GM10248 (cell line): ENCODE measurements around the gene MMAB.

Experiments
- CTCF ChIA-PET: fragments of 300-600 bp; sonication (Branson Sonifier 250); formaldehyde crosslinking; extraction: SDS; loops from one replicate; lab custom pipeline; 2021; ENCODE audit warnings: antibody characterized with exemption; lab: Yijun Ruan, JAX
- POLR2A ChIA-PET: fragments of 350-650 bp; sonication (Branson Sonifier 250); formaldehyde crosslinking; extraction: SDS; loops from one replicate; lab custom pipeline; 2020; ENCODE audit warnings: antibody characterized with exemption; lab: Yijun Ruan, JAX
- DNase-seq: peaks from one replicate; pipeline ENCODE4 v3.0.0; 2012; ENCODE audit errors: extremely low spot score
- TF ChIP-seq, protein P1 (sequence below): IDR thresholded peaks from 2 replicates; pipeline ENCODE4 v1.5.1; 2012; ENCODE audit warnings: mild to moderate bottlenecking, low read depth; ENCODE audit errors: extremely low read depth, missing control alignments, control extremely low read depth

MMAB gene

DNA sequence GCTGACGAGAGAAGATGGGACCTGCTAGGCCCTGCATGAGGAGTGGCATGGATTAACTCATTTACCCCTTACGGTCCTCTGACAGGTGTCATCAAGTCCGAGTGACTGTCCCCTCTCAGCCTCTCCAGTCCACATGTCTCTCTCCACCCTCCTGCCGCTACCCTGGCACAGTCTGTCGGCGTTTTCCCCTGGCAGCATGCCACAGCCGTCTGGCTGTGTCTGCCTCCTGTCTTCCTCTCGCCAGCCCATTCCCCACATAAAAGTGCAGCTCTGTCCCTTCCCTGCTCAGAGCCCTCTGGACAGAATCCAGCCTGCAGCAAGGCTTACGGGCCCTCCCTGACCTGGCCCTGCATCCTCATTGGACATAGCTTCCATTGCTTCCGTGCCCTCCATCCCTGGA, 50.2 kb downstream of the MMAB start:
- ChIA-PET POLR2A (no interaction called here), CTCF (interaction anchor here (0.6 to 2.5 kb wide), 5 partner anchors 12 to 252 kb away, joined by 3 to 8 read pairs (median 3); no protein-coding TSS in a partner anchor)
- TF ChIP-seq, protein P1, sequence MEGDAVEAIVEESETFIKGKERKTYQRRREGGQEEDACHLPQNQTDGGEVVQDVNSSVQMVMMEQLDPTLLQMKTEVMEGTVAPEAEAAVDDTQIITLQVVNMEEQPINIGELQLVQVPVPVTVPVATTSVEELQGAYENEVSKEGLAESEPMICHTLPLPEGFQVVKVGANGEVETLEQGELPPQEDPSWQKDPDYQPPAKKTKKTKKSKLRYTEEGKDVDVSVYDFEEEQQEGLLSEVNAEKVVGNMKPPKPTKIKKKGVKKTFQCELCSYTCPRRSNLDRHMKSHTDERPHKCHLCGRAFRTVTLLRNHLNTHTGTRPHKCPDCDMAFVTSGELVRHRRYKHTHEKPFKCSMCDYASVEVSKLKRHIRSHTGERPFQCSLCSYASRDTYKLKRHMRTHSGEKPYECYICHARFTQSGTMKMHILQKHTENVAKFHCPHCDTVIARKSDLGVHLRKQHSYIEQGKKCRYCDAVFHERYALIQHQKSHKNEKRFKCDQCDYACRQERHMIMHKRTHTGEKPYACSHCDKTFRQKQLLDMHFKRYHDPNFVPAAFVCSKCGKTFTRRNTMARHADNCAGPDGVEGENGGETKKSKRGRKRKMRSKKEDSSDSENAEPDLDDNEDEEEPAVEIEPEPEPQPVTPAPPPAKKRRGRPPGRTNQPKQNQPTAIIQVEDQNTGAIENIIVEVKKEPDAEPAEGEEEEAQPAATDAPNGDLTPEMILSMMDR = no peak
- no peak for DNase-seq

DNA sequence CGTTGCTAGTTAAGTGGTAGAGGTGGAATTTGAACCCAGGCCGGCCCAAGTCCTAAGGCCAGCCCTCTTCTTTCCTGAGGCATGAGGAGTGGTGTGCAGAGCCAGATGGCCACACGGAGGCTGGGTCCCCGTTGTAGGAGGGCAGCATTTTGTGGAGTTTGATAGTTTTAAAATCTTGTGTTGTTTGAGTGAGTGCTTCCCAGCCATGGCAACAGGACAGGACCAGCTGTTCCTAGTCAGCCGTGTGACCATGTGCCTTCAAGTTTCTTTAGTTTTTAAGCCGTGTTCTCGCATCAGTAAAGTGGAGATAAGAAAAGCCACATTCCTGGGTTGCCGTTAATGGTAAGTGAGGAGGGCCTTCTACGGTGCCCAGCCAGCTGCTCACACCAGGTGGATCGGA, 51.5 kb downstream of the MMAB start:
- no peak for DNase-seq
- POLR2A ChIA-PET = no interaction called here

DNA sequence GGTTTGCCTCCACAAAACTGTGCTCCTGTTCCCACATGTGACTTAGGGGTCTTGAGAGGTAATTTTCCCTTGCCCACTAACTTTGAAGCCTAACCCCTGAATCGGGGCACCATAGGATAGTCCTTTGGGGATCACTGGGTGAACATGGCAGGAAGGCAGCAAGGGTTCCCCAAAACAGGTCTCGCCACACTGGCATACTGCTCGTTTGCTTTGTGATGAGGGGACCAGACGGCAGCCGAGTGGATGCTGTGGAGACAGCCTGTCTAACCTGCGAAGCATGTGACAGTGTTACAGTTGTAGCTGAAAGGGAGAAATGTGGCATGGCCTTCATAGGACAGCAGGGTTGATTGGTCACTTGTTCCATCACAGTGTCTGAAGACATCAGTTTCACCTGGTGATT, 53.5 kb downstream of the MMAB start:
- TF ChIP-seq, protein P1 = no peak
- ChIA-PET CTCF (interaction anchor here (0.8 to 3.6 kb wide), 14 partner anchors 10 to 262 kb away, joined by 3 to 25 read pairs (median 3); no protein-coding TSS in a partner anchor), POLR2A (no interaction called here)
- no peak for DNase-seq

More for the DNA sequence above, 51.5 kb downstream of the MMAB start:
- CTCF ChIA-PET = interaction anchor here (3.6 kb wide), 1 partner anchor 253 kb away, joined by 25 read pairs; no protein-coding TSS in a partner anchor
- TF ChIP-seq, protein P1 = no peak

DNA sequence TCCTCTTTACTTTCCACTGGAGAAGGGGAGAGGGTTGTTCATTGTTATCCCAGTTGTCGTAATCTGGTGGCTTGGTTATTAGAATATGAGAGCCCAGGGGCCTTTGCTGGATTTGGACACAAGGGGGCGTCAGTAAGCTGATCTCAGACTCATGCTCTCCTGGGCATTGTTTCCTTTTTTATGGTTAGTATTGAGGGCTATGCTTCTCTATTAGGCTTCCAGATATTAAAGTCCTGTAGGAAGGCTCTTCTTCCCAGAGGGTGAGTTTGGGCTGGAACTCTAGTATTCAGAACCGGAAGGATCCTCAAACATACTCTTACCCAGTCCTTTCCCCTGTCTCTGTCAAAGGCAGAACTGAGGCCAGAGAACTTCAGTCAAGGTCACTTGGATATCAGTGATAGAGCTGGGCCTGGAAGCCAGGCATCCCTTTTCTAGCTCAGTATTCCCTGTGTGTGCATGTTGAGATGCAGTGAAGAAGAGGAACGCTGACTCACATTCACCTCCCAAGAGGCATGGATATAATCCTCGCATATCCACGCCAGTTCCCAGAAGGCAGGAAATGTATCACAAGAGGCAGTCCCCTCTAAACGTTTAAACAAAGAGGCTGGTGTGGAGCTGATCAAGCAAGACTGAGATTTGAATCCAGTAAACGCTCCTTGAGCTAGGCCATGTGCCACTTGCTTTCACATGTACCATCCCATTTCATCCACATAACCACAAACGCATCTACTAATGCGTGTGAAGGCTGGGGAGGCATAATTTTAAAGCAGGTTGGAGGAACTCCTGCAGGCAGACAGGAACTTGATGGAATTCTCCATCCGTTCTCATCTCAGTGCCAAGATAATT, 54.3 kb downstream of the MMAB start:
- ChIA-PET POLR2A (no interaction called here), CTCF (interaction anchor here (0.7 to 3.6 kb wide), 22 partner anchors 10 to 326 kb away, joined by 3 to 25 read pairs (median 3); no protein-coding TSS in a partner anchor)
- peak; percentile 64 for DNase-seq
- TF ChIP-seq, protein P1 = peak; percentile 64

DNA sequence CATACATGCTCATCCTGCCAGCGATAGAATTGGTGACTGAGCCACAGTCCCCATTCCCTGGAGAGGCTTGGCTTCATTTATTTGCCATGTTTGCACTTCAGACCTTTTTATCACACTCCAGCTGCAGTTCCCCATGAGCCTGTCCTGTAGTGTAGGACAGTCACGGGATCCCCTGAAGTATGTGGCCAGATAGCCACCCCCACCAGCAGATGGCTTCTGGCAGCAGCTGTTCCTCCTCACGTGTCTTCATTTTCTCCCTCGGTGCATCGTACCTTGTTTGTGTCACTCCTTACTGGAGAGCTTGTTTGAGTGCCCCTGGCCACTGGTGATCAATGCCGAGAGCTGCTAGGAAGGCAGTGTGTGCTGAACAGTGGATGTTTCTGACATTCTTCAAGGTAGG, 55.7 kb downstream of the MMAB start:
- TF ChIP-seq, protein P1 = no peak
- ChIA-PET POLR2A (no interaction called here), CTCF (interaction anchor here (0.8 to 3.2 kb wide), 11 partner anchors 8 to 327 kb away, joined by 3 to 30 read pairs (median 4); no protein-coding TSS in a partner anchor)
- no peak for DNase-seq

DNA sequence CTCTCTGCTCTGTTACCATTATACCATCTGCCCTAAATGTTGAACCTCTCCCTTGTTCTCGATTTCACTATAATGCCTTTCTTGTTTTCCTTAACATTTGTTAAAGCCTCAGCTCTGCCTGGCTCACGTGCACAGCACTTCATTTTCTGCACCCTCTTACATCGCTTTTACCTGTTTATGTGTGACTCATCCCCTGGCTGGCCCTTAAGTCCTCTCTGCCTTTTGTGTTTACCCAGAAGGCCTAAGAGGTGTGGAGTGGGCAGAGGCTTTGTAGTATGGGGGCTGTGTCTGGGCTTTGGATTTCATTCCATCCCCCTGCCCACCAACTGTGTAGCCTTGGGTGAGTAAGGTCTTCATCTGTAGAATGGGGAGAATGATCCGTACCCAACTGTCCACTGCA, 59.3 kb downstream of the MMAB start:
- ChIA-PET POLR2A (no interaction called here), CTCF (no interaction called here)
- TF ChIP-seq, protein P1 = no peak
- DNase-seq = no peak
